HG03039 (cell line): ENCODE data around the gene KCP.

Source experiments
- ATAC-seq: cut with Tn5 transposase; IDR thresholded peaks from one replicate; pipeline ENCODE4 v1.9.1; 2021; ENCODE audit warnings: mild to moderate bottlenecking, moderate library complexity; ENCODE audit not compliant: unreplicated experiment

The KCP gene

GRCh38 chr7:128860158-128861073, 50.1 kb downstream of the KCP start:
- no peak for ATAC-seq

GRCh38 chr7:128859232-128860157, 51.0 kb downstream of the KCP start:
- ATAC-seq, result no peak

DNA sequence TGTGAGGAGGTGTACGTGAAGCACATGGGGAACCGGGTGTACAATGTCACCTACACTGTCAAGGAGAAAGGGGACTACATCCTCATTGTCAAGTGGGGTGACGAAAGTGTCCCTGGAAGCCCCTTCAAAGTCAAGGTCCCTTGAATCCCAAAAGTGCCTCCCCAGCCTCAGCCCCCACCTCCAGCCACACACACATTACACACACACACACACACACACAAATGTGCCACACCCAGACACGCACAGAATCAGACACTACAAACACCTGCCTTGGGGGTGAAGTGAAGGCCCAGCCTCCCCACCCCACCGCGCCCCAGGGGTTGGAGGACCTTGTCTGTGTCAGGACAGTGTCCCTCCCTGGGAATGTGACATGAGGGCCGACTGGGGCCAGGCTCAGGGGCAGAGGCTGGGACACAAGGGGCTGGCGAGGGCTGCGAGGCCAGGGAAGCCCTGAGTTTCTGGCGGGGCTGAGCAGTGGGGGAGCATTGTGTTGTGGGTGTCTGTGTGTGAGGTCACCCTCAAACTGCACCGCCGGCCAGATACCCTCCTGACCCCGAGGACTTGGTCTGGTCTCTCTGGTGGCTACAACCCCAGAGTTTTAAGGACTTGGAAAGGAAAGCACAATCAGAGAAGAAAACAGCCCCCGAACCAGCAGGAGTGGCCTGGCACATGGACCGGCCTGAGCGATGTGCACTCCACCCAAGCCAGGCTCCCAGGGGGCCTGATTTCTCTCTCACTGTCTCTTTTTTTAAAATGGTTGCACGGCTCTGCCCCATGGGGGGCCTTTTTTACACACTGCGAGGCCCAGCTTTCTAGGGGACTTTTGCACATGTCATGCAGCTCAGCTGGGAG, 51.9 kb downstream of the KCP start:
- no peak for ATAC-seq

- no peak for ATAC-seq
Measured at GRCh38 chr7:128856001-128856718, 54.3 kb downstream of the KCP start.

DNA sequence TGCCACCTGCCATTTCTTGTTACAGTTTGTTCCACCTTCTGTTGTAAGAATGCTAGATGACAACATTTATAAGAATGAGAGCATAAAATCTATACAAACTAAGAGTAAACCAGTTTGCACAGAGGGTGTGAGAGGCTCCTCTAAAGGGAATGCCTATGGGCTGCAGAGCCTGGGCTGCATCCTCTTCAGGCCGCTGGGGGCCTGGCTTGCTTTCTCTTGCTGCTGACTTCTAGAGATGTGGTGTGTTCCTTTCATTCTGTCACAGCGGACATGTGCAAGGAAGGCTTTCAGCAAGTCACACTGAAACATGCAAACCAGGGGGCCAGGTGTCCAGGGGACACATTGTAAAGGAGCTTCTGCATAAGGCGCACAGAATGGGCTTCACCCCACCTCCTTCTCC, 55.0 kb downstream of the KCP start:
- ATAC-seq, result no peak

DNA sequence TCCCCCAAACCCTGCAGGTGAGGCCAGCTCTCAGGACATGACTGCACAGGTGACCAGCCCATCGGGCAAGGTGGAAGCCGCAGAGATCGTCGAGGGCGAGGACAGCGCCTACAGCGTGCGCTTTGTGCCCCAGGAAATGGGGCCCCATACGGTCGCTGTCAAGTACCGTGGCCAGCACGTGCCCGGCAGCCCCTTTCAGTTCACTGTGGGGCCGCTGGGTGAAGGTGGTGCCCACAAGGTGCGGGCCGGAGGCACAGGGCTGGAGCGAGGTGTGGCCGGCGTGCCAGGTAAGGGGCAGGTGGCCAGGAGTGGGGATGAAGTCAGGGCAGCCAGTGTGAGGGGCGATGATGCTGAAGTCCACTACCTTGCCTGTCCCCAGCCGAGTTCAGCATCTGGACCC, 56.1 kb downstream of the KCP start:
- ATAC-seq, result no peak

DNA sequence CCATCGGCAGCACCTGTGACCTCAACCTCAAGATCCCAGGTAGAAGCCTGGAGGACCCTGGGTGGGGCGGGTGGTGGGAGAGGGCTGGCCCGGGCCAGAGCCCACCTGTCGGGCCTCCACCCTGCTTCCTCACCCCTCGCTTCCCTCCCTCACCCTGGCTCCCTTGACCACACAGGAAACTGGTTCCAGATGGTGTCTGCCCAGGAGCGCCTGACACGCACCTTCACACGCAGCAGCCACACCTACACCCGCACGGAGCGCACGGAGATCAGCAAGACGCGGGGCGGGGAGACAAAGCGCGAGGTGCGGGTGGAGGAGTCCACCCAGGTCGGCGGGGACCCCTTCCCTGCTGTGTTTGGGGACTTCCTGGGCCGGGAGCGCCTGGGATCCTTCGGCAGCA, 56.7 kb downstream of the KCP start:
- ATAC-seq, result no peak

DNA sequence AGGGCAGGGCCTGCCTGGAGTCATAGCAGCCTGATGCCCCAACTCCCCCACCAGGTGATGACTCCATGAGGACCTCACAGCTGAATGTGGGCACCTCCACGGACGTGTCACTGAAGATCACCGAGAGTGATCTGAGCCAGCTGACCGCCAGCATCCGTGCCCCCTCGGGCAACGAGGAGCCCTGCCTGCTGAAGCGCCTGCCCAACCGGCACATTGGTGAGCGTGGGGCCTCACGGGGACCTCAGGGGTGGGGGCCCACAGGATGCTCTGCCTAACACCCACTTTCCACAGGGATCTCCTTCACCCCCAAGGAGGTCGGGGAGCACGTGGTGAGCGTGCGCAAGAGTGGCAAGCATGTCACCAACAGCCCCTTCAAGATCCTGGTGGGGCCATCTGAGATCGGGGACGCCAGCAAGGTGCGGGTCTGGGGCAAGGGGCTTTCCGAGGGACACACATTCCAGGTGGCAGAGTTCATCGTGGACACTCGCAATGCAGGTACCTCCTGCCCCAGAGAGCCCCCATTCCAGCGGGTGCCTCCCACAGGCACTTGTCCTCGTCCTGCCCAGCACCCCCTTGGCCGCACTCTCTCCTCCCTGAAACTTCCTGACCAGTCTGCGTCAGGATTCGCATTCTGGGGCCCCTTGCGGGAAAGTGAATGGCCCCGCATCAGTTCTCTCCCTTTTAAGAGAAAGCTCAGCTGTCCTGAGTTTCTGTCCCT, 57.8 kb downstream of the KCP start:
- ATAC-seq, result no peak

GRCh38 chr7:128849804-128850490, 60.6 kb downstream of the KCP start:
- ATAC-seq, result no peak

DNA sequence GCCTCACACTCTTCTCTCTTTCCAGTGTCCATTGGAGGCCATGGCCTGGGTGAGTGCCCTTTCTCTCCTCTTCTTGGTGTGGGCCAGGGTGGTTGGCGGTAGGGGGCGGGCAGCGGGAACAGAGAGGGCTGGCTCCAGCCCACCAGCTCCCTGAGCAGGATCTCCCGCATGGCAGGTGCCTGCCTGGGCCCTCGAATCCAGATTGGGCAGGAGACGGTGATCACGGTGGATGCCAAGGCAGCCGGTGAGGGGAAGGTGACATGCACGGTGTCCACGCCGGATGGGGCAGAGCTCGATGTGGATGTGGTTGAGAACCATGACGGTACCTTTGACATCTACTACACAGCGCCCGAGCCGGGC, 61.4 kb downstream of the KCP start:
- ATAC-seq, result no peak

DNA sequence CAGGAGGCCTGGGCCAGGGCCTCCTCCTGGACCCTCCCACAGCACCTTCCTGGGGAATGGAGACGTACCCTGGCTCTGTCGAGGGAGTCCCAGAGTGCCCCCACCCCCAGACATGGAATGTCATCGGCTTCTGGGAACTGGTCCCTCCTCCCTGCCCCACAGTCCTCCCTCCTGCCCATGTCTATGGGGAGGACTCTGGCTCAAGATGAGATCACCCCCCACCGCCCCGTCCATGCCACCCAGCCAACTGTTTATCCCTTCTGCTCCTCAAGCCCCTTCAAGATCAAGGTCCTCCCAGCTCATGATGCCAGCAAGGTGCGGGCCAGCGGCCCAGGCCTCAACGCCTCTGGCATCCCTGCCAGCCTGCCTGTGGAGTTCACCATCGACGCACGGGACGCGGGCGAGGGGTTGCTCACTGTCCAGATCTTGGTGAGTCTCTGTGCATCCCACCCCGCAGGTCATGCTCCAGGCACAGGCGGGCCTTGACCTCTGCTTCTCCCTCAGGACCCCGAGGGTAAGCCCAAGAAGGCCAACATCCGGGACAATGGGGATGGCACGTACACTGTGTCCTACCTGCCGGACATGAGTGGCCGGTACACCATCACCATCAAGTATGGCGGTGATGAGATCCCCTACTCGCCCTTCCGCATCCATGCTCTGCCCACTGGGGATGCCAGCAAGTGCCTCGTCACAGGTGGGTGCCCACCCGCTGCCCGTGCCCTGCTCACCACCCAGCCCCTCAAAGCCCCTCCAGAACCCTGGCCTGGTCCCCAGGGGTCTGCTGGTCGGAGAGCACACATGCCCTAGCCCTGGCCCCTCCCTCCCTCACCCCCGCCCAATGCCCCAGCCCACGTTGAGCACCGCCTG, 62.0 kb downstream of the KCP start:
- ATAC-seq, result no peak

- ATAC-seq, result no peak
Measured at GRCh38 chr7:128847721-128848211, 62.7 kb downstream of the KCP start.

DNA sequence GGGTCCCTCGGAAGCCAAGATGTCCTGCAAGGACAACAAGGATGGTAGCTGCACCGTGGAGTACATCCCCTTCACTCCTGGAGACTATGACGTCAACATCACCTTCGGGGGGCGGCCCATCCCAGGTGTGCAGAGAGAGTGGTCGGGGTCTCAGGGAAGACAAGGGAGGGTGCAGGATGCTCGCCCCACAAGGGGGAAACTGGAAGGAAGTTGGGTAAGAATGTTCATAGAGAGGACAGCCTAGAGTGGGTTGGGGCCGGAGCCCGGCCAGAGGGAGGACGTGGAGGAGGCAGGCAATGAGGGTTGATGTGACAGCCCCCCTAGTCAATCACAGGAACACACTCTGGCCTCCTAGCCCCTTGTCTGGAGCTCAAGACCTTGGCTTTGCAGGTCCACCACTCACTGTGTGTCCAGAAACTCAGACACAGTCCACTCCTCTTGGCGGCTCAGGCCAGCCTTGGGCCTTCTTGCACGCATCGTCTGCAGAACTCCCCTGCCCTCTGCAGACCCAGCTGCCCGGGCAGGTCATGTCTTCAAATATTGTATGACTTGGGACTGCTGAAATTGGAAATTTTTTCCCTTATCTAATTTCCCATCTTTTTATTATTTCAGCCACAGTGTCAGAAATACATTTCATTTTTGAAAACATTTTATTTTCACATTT, 63.6 kb downstream of the KCP start:
- ATAC-seq, result no peak

- ATAC-seq, result no peak
Measured at GRCh38 chr7:128845987-128846386, 64.5 kb downstream of the KCP start.

DNA sequence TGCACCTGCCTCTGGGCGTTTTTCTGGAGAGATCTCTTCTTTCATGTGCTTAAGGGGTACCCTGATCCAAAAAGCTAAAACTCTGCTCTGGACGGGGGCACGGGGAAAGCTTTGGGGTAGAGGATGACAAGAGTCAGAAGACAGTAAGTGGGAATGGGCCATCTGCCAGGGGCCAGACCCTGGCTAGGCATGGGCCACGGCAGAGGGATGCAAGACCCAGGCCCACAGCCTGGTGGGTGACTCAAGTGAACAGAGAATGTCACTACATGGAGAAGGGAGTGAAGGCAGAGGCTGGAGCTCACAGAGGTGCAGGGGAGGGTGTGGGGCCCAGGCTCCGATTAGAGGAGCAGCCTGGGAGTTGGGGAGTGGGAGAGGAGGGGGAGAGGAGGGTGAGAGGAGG, 65.0 kb downstream of the KCP start:
- no peak for ATAC-seq

DNA sequence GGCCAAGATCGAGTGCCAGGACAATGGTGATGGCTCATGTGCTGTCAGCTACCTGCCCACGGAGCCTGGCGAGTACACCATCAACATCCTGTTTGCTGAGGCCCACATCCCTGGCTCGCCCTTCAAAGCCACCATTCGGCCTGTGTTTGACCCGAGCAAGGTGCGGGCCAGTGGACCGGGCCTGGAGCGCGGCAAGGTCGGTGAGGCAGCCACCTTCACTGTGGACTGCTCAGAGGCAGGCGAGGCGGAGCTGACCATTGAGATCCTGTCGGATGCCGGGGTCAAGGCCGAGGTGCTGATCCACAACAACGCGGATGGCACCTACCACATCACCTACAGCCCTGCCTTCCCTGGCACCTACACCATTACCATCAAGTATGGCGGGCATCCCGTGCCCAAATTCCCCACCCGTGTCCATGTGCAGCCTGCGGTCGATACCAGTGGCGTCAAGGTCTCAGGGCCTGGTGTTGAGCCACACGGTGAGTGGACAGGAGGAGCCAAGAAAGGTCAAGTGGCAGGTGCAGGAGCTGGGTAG, 65.7 kb downstream of the KCP start:
- ATAC-seq, result no peak

DNA sequence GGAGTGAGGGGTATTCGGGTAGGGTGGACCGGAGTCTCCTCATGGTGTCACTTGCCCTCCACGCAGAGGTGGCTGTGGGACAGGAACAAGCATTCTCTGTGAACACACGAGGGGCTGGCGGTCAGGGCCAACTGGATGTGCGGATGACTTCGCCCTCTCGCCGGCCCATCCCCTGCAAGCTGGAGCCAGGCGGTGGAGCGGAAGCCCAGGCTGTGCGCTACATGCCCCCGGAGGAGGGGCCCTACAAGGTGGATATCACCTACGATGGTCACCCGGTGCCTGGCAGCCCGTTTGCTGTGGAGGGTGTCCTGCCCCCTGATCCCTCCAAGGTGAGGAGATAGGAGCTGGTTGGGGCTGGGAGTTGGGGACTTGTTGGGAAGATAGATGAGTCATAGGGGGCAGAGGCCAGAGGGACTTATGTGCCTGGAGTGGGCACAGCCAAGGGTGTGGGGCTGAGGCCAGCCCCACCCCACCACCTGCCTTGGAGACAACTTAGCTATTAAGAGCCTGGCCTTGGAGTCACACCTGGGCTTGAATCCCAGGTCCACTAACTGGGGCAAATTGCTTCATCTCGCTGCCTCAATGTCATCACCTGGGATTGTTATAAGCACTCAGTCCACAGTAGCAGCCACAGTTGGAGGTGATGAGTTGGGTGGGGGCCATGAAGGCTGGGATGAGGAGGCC, 66.4 kb downstream of the KCP start:
- ATAC-seq, result no peak
